Esophagus muscularis mucosa (tissue), 4 donors: ENCODE data around the gene DNAAF5. TPM values are rescaled to one million over a fixed set of nuclear protein-coding genes. Genes with fewer than 3 reads are reported as not detected.

ENCODE experiments used
- DNase-seq: peaks from one replicate; pipeline ENCODE4 v3.0.0-alpha.2; 2017; ENCODE audit errors: extremely low spot score
- H3K27ac ChIP-seq, 4 donors: fragments of 200-600 bp; sonication (generic); replicated peaks in 1 of 4; 1 replicate in 3 of 4; 2 replicates in 1 of 4; pipeline ENCODE4 v1.5.1; 2016 to 2019; ENCODE audit warnings: mild to moderate bottlenecking in 1 of 4
- H3K27me3 ChIP-seq, 4 donors: fragments of 200-600 bp; sonication (generic); one replicate each; pipeline versions ENCODE4 v1.5.1 to v1.6.0; 2016 to 2019
- H3K36me3 ChIP-seq, 4 donors: fragments of 200-600 bp; sonication (generic); one replicate each; pipeline ENCODE4 v1.5.1; 2016 to 2019
- H3K4me1 ChIP-seq, 4 donors: fragments of 200-600 bp; sonication (generic); one replicate each; pipeline ENCODE4 v1.5.1; 2016 to 2019
- H3K4me3 ChIP-seq, 4 donors: fragments of 200-600 bp; sonication (generic); 1 replicate in 2 of 4; 2 replicates in 2 of 4; pipeline ENCODE4 v1.5.1; 2016 to 2019; ENCODE audit warnings: mild to moderate bottlenecking in 4 of 4, moderate library complexity in 1 of 4
- H3K9me3 ChIP-seq, 4 donors: fragments of 200-600 bp; sonication (generic); 1 replicate in 3 of 4; 2 replicates in 1 of 4; pipeline ENCODE4 v1.5.1; 2016 to 2019
- EP300 ChIP-seq: sonication (generic); formaldehyde crosslinking; IDR thresholded peaks from one replicate; pipeline ENCODE4 v1.6.1; 2017; ENCODE audit warnings: antibody characterized with exemption
- POLR2A ChIP-seq: fragments of 450-650 bp; IDR thresholded peaks from one replicate; pipeline ENCODE4 v1.6.1; 2017; ENCODE audit warnings: antibody characterized with exemption, moderate library complexity, mild to moderate bottlenecking, low read depth
- POLR2AphosphoS5 ChIP-seq, 2 donors: sonication (generic); formaldehyde crosslinking; IDR thresholded peaks; one replicate each; pipeline ENCODE4 v1.6.1; 2017; ENCODE audit warnings: antibody characterized with exemption in 2 of 2
- WGBS: methylation state at CpG from one replicate; pipeline ENCODE4 v1.1.5; 2018; 5-methylcytosine and 5-hydroxymethylcytosine counted together
- intact Hi-C: fragments of 100-400 bp; cut with DNase I; formaldehyde crosslinking; loops from one replicate; pipeline ENCODE4 v1.15.1; 2023
- total RNA-seq, 4 donors: library from RNA; depleted of rRNA; stranded (reverse); fragments of >200 nt; gene quantifications; one replicate each; pipeline versions ENCODE4 v1.1.0 to v1.2.1, GENCODE V29; 2016
- TF ChIP-seq, protein P1 (sequence below), 3 experiments: fragments of 200-600 bp in 2 of 3; fragments of 450-650 bp in 1 of 3; sonication (generic) in 2 of 3; IDR thresholded peaks; one replicate each; pipeline ENCODE4 v1.5.1; 2017 to 2019; ENCODE audit warnings: antibody characterized with exemption in 3 of 3, mild to moderate bottlenecking in 2 of 3, moderate library complexity in 1 of 3

The DNAAF5 gene
- total RNA-seq, 4 donors from 2014 or later = 21.2 to 32.7 (median 29.4) TPM

DNA sequence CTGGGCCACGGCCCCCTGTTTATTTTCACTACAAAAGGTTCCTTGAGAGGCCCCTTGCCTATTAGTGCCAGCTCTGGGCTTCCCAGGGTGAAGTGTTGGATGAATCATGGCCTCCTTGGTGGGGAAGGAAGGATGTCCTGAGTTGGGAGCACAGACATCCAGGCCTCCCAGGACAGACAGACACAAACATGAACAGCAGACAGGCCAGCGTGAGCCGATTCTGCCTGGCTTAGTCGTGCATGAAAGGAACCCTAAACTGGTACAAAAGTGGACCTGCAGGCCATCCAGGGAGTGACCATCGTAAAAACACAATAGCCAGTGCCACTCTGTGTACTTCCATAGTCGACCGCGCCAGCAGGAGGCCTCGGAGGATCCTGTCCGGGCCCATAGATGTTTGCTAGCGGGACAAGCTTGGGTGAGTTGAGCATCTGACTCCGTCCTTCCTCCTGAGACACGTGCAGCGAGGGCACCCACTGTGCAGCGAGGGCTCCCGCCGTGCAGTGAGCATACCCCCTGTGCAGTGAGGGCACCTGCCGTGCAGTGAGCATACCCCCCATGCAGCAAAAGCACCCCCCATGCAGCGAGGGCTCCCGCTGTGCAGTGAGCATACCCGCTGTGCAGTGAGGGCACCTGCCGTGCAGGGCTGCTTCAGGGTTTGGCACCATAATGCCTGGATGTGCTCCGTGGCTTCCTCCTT lies 51.9 kb downstream of the DNAAF5 start:
- WGBS = 68% methylated on average over 4 of the region's 23 CpGs
- H3K27me3 ChIP-seq = no peaks in the 10 kb centered on the region
- TF ChIP-seq POLR2AphosphoS5 (IDR thresholded peaks at IDR 0.05) (no peak), POLR2A (no peak), EP300 (no peak)
- TF ChIP-seq, protein P1, sequence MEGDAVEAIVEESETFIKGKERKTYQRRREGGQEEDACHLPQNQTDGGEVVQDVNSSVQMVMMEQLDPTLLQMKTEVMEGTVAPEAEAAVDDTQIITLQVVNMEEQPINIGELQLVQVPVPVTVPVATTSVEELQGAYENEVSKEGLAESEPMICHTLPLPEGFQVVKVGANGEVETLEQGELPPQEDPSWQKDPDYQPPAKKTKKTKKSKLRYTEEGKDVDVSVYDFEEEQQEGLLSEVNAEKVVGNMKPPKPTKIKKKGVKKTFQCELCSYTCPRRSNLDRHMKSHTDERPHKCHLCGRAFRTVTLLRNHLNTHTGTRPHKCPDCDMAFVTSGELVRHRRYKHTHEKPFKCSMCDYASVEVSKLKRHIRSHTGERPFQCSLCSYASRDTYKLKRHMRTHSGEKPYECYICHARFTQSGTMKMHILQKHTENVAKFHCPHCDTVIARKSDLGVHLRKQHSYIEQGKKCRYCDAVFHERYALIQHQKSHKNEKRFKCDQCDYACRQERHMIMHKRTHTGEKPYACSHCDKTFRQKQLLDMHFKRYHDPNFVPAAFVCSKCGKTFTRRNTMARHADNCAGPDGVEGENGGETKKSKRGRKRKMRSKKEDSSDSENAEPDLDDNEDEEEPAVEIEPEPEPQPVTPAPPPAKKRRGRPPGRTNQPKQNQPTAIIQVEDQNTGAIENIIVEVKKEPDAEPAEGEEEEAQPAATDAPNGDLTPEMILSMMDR (IDR thresholded peaks at IDR 0.05) = no peak
- peak overlapping the region in 2 of 4 donors; percentile 3 to 9 for H3K27ac ChIP-seq
- no peaks in the 10 kb centered on the region for H3K9me3 ChIP-seq
- H3K4me1 ChIP-seq = peaks cover 16 to 40% (median 26%) of the 10 kb centered on the region in 4 donors
- DNase-seq = no peak
- intact Hi-C loops = loop anchor here (10.0 kb wide), 1 partner anchor 114 kb away; no protein-coding TSS in a partner anchor
- peaks cover 0 to 77% (median 60%) of the 10 kb centered on the region in 4 donors for H3K36me3 ChIP-seq
- H3K4me3 ChIP-seq = no peak overlapping the region

DNA sequence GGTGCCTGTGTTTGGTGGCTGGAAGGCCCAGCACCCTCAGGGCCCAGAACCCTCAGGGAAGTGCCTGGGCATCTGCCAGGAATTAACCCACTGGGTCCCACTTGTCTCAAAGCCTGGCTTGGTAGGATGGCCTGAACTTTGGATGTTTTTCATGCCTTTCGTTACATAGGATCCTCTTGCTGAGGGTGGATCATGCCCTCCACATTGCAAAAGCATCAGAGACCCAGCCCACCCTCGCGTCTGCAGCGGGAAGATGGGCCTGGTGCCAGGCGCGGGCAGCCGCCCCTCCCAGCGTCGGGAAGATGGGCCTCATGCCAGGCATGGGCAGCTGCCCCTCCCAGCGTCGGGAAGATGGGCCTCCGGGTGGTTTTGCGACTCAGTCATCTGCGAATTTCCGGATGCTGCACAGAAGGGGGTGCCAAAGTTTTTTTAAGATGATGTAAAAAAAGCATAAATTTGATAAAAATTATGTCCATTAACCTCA lies 52.5 kb downstream of the DNAAF5 start:
- H3K4me3 ChIP-seq = no peak overlapping the region
- intact Hi-C loops = loop anchor here (10.0 kb wide), 1 partner anchor 114 kb away; no protein-coding TSS in a partner anchor
- no peaks in the 10 kb centered on the region for H3K9me3 ChIP-seq
- 69% methylated on average over 15 of the region's 15 CpGs for WGBS
- DNase-seq = no peak
- peaks cover 16 to 44% (median 26%) of the 10 kb centered on the region in 4 donors for H3K4me1 ChIP-seq
- TF ChIP-seq EP300 (no peak), POLR2AphosphoS5 (IDR thresholded peaks at IDR 0.05) (no peak), POLR2A (no peak)
- TF ChIP-seq, protein P1 (IDR thresholded peaks at IDR 0.05) = no peak
- H3K27me3 ChIP-seq = no peaks in the 10 kb centered on the region
- H3K27ac ChIP-seq = peak overlapping the region in 2 of 4 donors; percentile 40 to 79
- peaks cover 0 to 77% (median 61%) of the 10 kb centered on the region in 4 donors for H3K36me3 ChIP-seq

DNA sequence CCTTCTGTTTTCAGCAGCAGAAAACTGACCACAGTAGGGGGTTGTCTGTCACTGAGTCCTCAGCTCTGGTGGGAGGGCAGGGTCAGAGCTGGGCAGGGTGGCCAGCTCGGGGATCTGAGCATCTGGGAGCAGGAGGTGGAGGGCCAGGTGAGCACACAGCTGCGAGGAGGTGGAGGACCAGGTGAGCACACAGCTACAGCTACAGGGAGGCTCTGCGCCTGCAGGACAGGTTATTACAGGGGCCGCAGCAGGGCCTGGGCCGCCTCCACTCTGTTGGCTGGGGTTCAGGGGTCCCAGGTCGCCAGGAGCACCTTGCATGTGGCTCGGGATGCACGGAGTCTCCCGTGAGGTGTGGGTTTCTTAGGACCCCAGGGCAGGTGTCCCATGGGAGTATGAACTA lies 53.0 kb downstream of the DNAAF5 start:
- intact Hi-C loops = loop anchor here (10.0 kb wide), 1 partner anchor 115 kb away; no protein-coding TSS in a partner anchor
- peak overlapping the region in 2 of 4 donors; percentile 40 to 79 for H3K27ac ChIP-seq
- no peaks in the 10 kb centered on the region for H3K27me3 ChIP-seq
- H3K4me1 ChIP-seq = peaks cover 16 to 40% (median 23%) of the 10 kb centered on the region in 4 donors
- H3K4me3 ChIP-seq = no peak overlapping the region
- H3K9me3 ChIP-seq = no peaks in the 10 kb centered on the region
- DNase-seq = no peak
- peaks cover 0 to 77% (median 62%) of the 10 kb centered on the region in 4 donors for H3K36me3 ChIP-seq
- TF ChIP-seq, protein P1 (IDR thresholded peaks at IDR 0.05) = no peak
- TF ChIP-seq POLR2AphosphoS5 (IDR thresholded peaks at IDR 0.05) (no peak), EP300 (no peak), POLR2A (no peak)
- WGBS = 85% methylated on average over 9 of the region's 9 CpGs

DNA sequence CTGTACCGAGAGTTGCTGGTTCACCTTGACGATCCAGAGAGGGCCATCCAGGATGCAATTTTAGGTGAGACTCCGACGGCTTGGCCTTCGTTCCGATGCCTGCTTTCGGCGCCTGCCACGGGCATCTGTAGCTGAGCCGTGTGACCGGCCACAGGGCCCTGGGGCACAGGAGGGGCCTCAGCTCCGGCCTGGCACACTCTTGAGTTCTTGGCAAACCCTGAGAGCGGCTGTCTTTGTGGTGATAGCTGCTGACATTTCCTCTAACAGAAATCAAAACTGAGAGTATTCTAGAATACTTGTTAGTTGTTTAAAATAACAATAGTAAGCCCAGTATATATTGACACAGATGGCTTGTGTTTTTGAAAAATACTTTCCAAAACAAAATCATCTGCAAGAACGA lies 53.6 kb downstream of the DNAAF5 start:
- WGBS = 83% methylated on average over 14 of the region's 14 CpGs

More for the DNA sequence above, 53.6 kb downstream of the DNAAF5 start:
- Histone ChIP-seq H3K36me3 (peaks cover 0 to 78% (median 62%) of the 10 kb centered on the region in 4 donors), H3K27ac (peak overlapping the region in 2 of 4 donors; percentile 40 to 79), H3K27me3 (no peaks in the 10 kb centered on the region), H3K9me3 (no peaks in the 10 kb centered on the region), H3K4me3 (no peak overlapping the region), H3K4me1 (peaks cover 16 to 38% (median 22%) of the 10 kb centered on the region in 4 donors)
- TF ChIP-seq, protein P1 (IDR thresholded peaks at IDR 0.05) = no peak
- TF ChIP-seq EP300 (no peak), POLR2A (no peak), POLR2AphosphoS5 (IDR thresholded peaks at IDR 0.05) (no peak)
- intact Hi-C loops = loop anchor here (10.0 kb wide), 1 partner anchor 55 kb away; the partner anchor contains the start of gene SUN1
- DNase-seq = no peak
